HG03342 (cell line): ENCODE measurements around the gene MRE11.
"Not testable (repeated sequence)": the region's sequence is repeated elsewhere in the genome, so short reads cannot be mapped to it uniquely, and the experiment has no call there.

ENCODE experiments used
- ATAC-seq: cut with Tn5 transposase; IDR thresholded peaks from one replicate; pipeline ENCODE4 v1.9.1; 2021; ENCODE audit warnings: mild to moderate bottlenecking, moderate library complexity; ENCODE audit not compliant: unreplicated experiment

The MRE11 gene

GRCh38 chr11:94433049-94433448, 60.6 kb downstream of the MRE11 start:
- no peak for ATAC-seq

- ATAC-seq = no peak
Measured at GRCh38 chr11:94424662-94425061, 69.0 kb downstream of the MRE11 start.

GRCh38 chr11:94424011-94424410, 69.6 kb downstream of the MRE11 start:
- ATAC-seq = no peak

GRCh38 chr11:94423507-94423906, 70.1 kb downstream of the MRE11 start:
- no peak for ATAC-seq

GRCh38 chr11:94418123-94418765, 75.4 kb downstream of the MRE11 start:
- no peak for ATAC-seq

GRCh38 chr11:94417386-94417987, 76.2 kb downstream of the MRE11 start:
- no peak for ATAC-seq

GRCh38 chr11:94405062-94405833, 88.4 kb downstream of the MRE11 start:
- ATAC-seq = no peak

- no peak for ATAC-seq
Measured at GRCh38 chr11:94402355-94402754, 91.3 kb downstream of the MRE11 start.

- no peak for ATAC-seq
Measured at GRCh38 chr11:94401773-94402265, 91.8 kb downstream of the MRE11 start.

- no peak for ATAC-seq
Measured at GRCh38 chr11:94400839-94401772, 92.5 kb downstream of the MRE11 start, which contains the start of gene GPR83. GPR83 (minus strand) TSS chr11:94401419; CDS start chr11:94401247, 172 bp downstream.

- ATAC-seq = no peak
Measured at GRCh38 chr11:94400457-94400838, 93.2 kb downstream of the MRE11 start.

- no peak for ATAC-seq
Measured at GRCh38 chr11:94400050-94400449, 93.6 kb downstream of the MRE11 start.

GRCh38 chr11:94398101-94398500, 95.5 kb downstream of the MRE11 start:
- ATAC-seq = no peak

GRCh38 chr11:94396282-94396681, 97.4 kb downstream of the MRE11 start:
- no peak for ATAC-seq

GRCh38 chr11:94391937-94392336, 101.7 kb downstream of the MRE11 start:
- ATAC-seq = not testable (repeated sequence)

- ATAC-seq = no peak
Measured at GRCh38 chr11:94379613-94380012, 114.0 kb downstream of the MRE11 start.

GRCh38 chr11:94376841-94377240, 116.8 kb downstream of the MRE11 start:
- ATAC-seq = no peak

- ATAC-seq = not testable (repeated sequence)
Measured at GRCh38 chr11:94370576-94370975, 123.1 kb downstream of the MRE11 start.
